Lung (tissue), 12 donors: ENCODE results near the gene P2RX1. TPM values are rescaled to one million over a fixed set of nuclear protein-coding genes. Genes with fewer than 3 reads are reported as not detected.

Experiments
- ATAC-seq: fragments of 200-7000 bp; cut with Tn5 transposase; one replicate; pipeline ENCODE4 v1.9.1; 2020; ENCODE audit warnings: moderate number of reproducible peaks; ENCODE audit not compliant: insufficient read depth, low FRiP score
- DNase-seq, 3 donors: peaks; one replicate each; pipeline ENCODE4 v3.0.0-alpha.2; 2013 to 2017
- H3K27ac ChIP-seq, 2 donors: one replicate each; pipeline ENCODE4 v1.5.1; 2013; ENCODE audit warnings: mild to moderate bottlenecking in 2 of 2, moderate library complexity in 2 of 2, control low read depth in 1 of 2, inconsistent platforms in 1 of 2, low read depth in 1 of 2, low read length in 1 of 2
- H3K27me3 ChIP-seq, 3 donors: one replicate each; pipeline ENCODE4 v1.5.1; 2013; ENCODE audit warnings: low read length in 2 of 3; ENCODE audit not compliant: control insufficient read depth in 3 of 3, insufficient read depth in 3 of 3
- H3K36me3 ChIP-seq, 4 donors: one replicate each; pipeline ENCODE4 v1.5.1; 2013; ENCODE audit warnings: low read length in 4 of 4, mild to moderate bottlenecking in 1 of 4, moderate library complexity in 1 of 4; ENCODE audit not compliant: control insufficient read depth in 4 of 4, insufficient read depth in 4 of 4
- H3K4me1 ChIP-seq, 5 donors: one replicate each; pipeline ENCODE4 v1.5.1; 2013; ENCODE audit warnings: low read length in 5 of 5, mild to moderate bottlenecking in 2 of 5, moderate library complexity in 1 of 5; ENCODE audit not compliant: control insufficient read depth in 5 of 5, insufficient read depth in 5 of 5
- H3K4me3 ChIP-seq: one replicate; pipeline ENCODE4 v1.5.1; 2013; ENCODE audit warnings: mild to moderate bottlenecking, control low read depth, moderate library complexity
- H3K9ac ChIP-seq, 2 donors: one replicate each; pipeline ENCODE4 v1.5.1; 2013; ENCODE audit warnings: low read length in 2 of 2, control low read depth in 1 of 2; ENCODE audit not compliant: insufficient read depth in 1 of 2
- H3K9me3 ChIP-seq, 4 donors: one replicate each; pipeline ENCODE4 v1.5.1; 2013; ENCODE audit warnings: low read length in 3 of 4, mild to moderate bottlenecking in 1 of 4, moderate library complexity in 1 of 4; ENCODE audit not compliant: control insufficient read depth in 4 of 4, insufficient read depth in 3 of 4
- CTCF ChIP-seq: IDR thresholded peaks from 2 replicates; pipeline ENCODE4 v1.5.1; 2012; ENCODE audit warnings: mild to moderate bottlenecking; ENCODE audit errors: control extremely low read depth, extremely low read depth
- WGBS, 2 donors: extraction: QIAGEN DNeasy Blood & Tissue Kit; methylation state at CpG; one replicate each; pipeline ENCODE4 v1.1.7; 2013; 5-methylcytosine and 5-hydroxymethylcytosine counted together
- polyA plus RNA-seq, 2 donors: library from polyadenylated mRNA; stranded (reverse); fragments of 200-250 nt; gene quantifications; one replicate each; pipeline ENCODE4 v1.2.1, GENCODE V29; 2013
- total RNA-seq, 2 donors: library from RNA; depleted of rRNA in 1 of 2; stranded (reverse); fragments of >200 nt in 1 of 2; gene quantifications; one replicate each; pipeline ENCODE4 v1.2.1, GENCODE V29; 2014 to 2021
- donor health status: control.
- donor health status: control.
- donor health status: Bipolar disorder and iron deficiency.
- donor health status: healthy.
- donor health status: DM: yes; HTN: yes; CAD: no.

P2RX1 gene
- total and polyA plus RNA-seq, 4 donors: 4.6 to 16.4 (median 10.5) TPM

GRCh38 chr17:3925684-3926485 is 9.6 kb upstream of the P2RX1 start:
- H3K27me3 ChIP-seq: no peaks in the 10 kb centered on the region
- H3K4me1 ChIP-seq: peaks cover 0 to 23% (median 0%) of the 10 kb centered on the region in 5 donors
- TF ChIP-seq CTCF: no peak
- no peak overlapping the region for H3K9ac ChIP-seq
- WGBS, 2 donors: 80 to 88% methylated on average over 17 of the region's 17 CpGs
- no peak for ATAC-seq
- no peak for DNase-seq
- no peaks in the 10 kb centered on the region for H3K9me3 ChIP-seq
- H3K27ac ChIP-seq: no peak overlapping the region
- H3K4me3 ChIP-seq: no peak overlapping the region
- peaks cover 0 to 19% (median 0%) of the 10 kb centered on the region in 4 donors for H3K36me3 ChIP-seq

- Histone ChIP-seq H3K27me3 (no peaks in the 10 kb centered on the region), H3K36me3 (peaks cover 0 to 19% (median 0%) of the 10 kb centered on the region in 4 donors), H3K27ac (no peak overlapping the region), H3K4me3 (no peak overlapping the region), H3K9ac (no peak overlapping the region), H3K4me1 (peaks cover 0 to 23% (median 0%) of the 10 kb centered on the region in 5 donors), H3K9me3 (no peaks in the 10 kb centered on the region)
- no peak for ATAC-seq
- TF ChIP-seq CTCF: no peak
- WGBS, 2 donors: 75 to 80% methylated on average over 40 of the region's 40 CpGs
- DNase-seq: peak in 1 of 3 donors; percentile 49
Measured at GRCh38 chr17:3924512-3925350, 8.5 kb upstream of the P2RX1 start.

GRCh38 chr17:3923466-3924190 is 7.4 kb upstream of the P2RX1 start:
- Histone ChIP-seq H3K27me3 (no peaks in the 10 kb centered on the region), H3K4me1 (peaks cover 0 to 22% (median 0%) of the 10 kb centered on the region in 5 donors), H3K27ac (no peak overlapping the region), H3K4me3 (no peak overlapping the region), H3K36me3 (peaks cover 0 to 13% (median 0%) of the 10 kb centered on the region in 4 donors), H3K9ac (no peak overlapping the region), H3K9me3 (no peaks in the 10 kb centered on the region)
- DNase-seq: no peak
- no peak for ATAC-seq
- WGBS, 2 donors: 89 to 92% methylated on average over 18 of the region's 18 CpGs
- TF ChIP-seq CTCF: no peak
